Measurements from ENCODE around the gene ARHGEF19.

Gene ARHGEF19

GRCh38 chr1:16180291-16180824, 32.1 kb downstream of the ARHGEF19 start:
- Histone ChIP-seq H3K27me3 (ENCODE audit: insufficient read depth, low read length) (no peaks in the 10 kb centered on the region), H3K4me3 (ENCODE audit: low read depth, low read length) (no peak overlapping the region), H3K27ac (ENCODE audit: low read depth, low read length) (peak overlapping the region; percentile 90; the same call in 1 of the 2 replicates), H3K4me1 (ENCODE audit: control insufficient read depth, insufficient read depth, low read length, unreplicated experiment) (peaks cover 58% of the 10 kb centered on the region), H3K79me2 (ENCODE audit: control insufficient read depth, insufficient read depth, low read length, unreplicated experiment) (no peaks in the 10 kb centered on the region), H3K36me3 (ENCODE audit: insufficient read depth, low read length) (no peaks in the 10 kb centered on the region), H2AFZ (ENCODE audit: low read length, unreplicated experiment) (no peak overlapping the region)

GRCh38 chr1:16178596-16179497, 33.6 kb downstream of the ARHGEF19 start:
- Histone ChIP-seq H3K36me3 (ENCODE audit: insufficient read depth, low read length) (no peaks in the 10 kb centered on the region), H3K4me1 (ENCODE audit: control insufficient read depth, insufficient read depth, low read length, unreplicated experiment) (peaks cover 72% of the 10 kb centered on the region), H3K27ac (ENCODE audit: low read depth, low read length) (peak overlapping the region; percentile 39; the same call in 1 of the 2 replicates), H3K4me3 (ENCODE audit: low read depth, low read length) (no peak overlapping the region), H3K27me3 (ENCODE audit: insufficient read depth, low read length) (no peaks in the 10 kb centered on the region), H2AFZ (ENCODE audit: low read length, unreplicated experiment) (no peak overlapping the region), H3K79me2 (ENCODE audit: control insufficient read depth, insufficient read depth, low read length, unreplicated experiment) (no peaks in the 10 kb centered on the region)

- Histone ChIP-seq H3K4me1 (ENCODE audit: control insufficient read depth, insufficient read depth, low read length, unreplicated experiment) (peaks cover 72% of the 10 kb centered on the region), H3K36me3 (ENCODE audit: insufficient read depth, low read length) (no peaks in the 10 kb centered on the region), H3K27me3 (ENCODE audit: insufficient read depth, low read length) (no peaks in the 10 kb centered on the region), H3K27ac (ENCODE audit: low read depth, low read length) (no peak overlapping the region), H2AFZ (ENCODE audit: low read length, unreplicated experiment) (no peak overlapping the region), H3K4me3 (ENCODE audit: low read depth, low read length) (no peak overlapping the region), H3K79me2 (ENCODE audit: control insufficient read depth, insufficient read depth, low read length, unreplicated experiment) (no peaks in the 10 kb centered on the region)
These were observed 35.1 kb downstream of the ARHGEF19 start for GRCh38 chr1:16177306-16177705.

GRCh38 chr1:16176653-16177052, 35.8 kb downstream of the ARHGEF19 start:
- Histone ChIP-seq H2AFZ (ENCODE audit: low read length, unreplicated experiment) (no peak overlapping the region), H3K27ac (ENCODE audit: low read depth, low read length) (peak overlapping the region; percentile 78), H3K27me3 (ENCODE audit: insufficient read depth, low read length) (no peaks in the 10 kb centered on the region), H3K36me3 (ENCODE audit: insufficient read depth, low read length) (no peaks in the 10 kb centered on the region), H3K4me1 (ENCODE audit: control insufficient read depth, insufficient read depth, low read length, unreplicated experiment) (peaks cover 66% of the 10 kb centered on the region), H3K4me3 (ENCODE audit: low read depth, low read length) (no peak overlapping the region), H3K79me2 (ENCODE audit: control insufficient read depth, insufficient read depth, low read length, unreplicated experiment) (no peaks in the 10 kb centered on the region)

- H3K4me1 ChIP-seq (ENCODE audit: control insufficient read depth, insufficient read depth, low read length, unreplicated experiment): peaks cover 59% of the 10 kb centered on the region
These were observed 36.6 kb downstream of the ARHGEF19 start for GRCh38 chr1:16175610-16176553.

GRCh38 chr1:16174886-16175598, 37.4 kb downstream of the ARHGEF19 start:
- Histone ChIP-seq H3K4me1 (ENCODE audit: control insufficient read depth, insufficient read depth, low read length, unreplicated experiment) (peaks cover 52% of the 10 kb centered on the region), H3K79me2 (ENCODE audit: control insufficient read depth, insufficient read depth, low read length, unreplicated experiment) (no peaks in the 10 kb centered on the region)

More at GRCh38 chr1:16175610-16176553, 36.6 kb downstream of the ARHGEF19 start:
- H3K27me3 ChIP-seq (ENCODE audit: insufficient read depth, low read length): no peaks in the 10 kb centered on the region
- peak overlapping the region; percentile 55 for H2AFZ ChIP-seq (ENCODE audit: low read length, unreplicated experiment)
- 0 out of 2 replicates have a peak overlapping the region, but pooled peaks have one; percentile 11 for H3K4me3 ChIP-seq (ENCODE audit: low read depth, low read length)
- no peaks in the 10 kb centered on the region for H3K36me3 ChIP-seq (ENCODE audit: insufficient read depth, low read length)
- no peaks in the 10 kb centered on the region for H3K79me2 ChIP-seq (ENCODE audit: control insufficient read depth, insufficient read depth, low read length, unreplicated experiment)
- peak overlapping the region; percentile 78 for H3K27ac ChIP-seq (ENCODE audit: low read depth, low read length)

GRCh38 chr1:16174261-16174868, 38.1 kb downstream of the ARHGEF19 start:
- Histone ChIP-seq H3K4me1 (ENCODE audit: control insufficient read depth, insufficient read depth, low read length, unreplicated experiment) (peaks cover 52% of the 10 kb centered on the region), H2AFZ (ENCODE audit: low read length, unreplicated experiment) (no peak overlapping the region), H3K4me3 (ENCODE audit: low read depth, low read length) (no peak overlapping the region), H3K36me3 (ENCODE audit: insufficient read depth, low read length) (no peaks in the 10 kb centered on the region), H3K79me2 (ENCODE audit: control insufficient read depth, insufficient read depth, low read length, unreplicated experiment) (no peaks in the 10 kb centered on the region), H3K27me3 (ENCODE audit: insufficient read depth, low read length) (no peaks in the 10 kb centered on the region), H3K27ac (ENCODE audit: low read depth, low read length) (no peak overlapping the region)

More at GRCh38 chr1:16174886-16175598, 37.4 kb downstream of the ARHGEF19 start:
- no peak overlapping the region for H3K4me3 ChIP-seq (ENCODE audit: low read depth, low read length)
- H3K27ac ChIP-seq (ENCODE audit: low read depth, low read length): peak overlapping the region; percentile 78
- H3K36me3 ChIP-seq (ENCODE audit: insufficient read depth, low read length): no peaks in the 10 kb centered on the region
- H3K27me3 ChIP-seq (ENCODE audit: insufficient read depth, low read length): no peaks in the 10 kb centered on the region
- H2AFZ ChIP-seq (ENCODE audit: low read length, unreplicated experiment): no peak overlapping the region

- H3K4me1 ChIP-seq (ENCODE audit: control insufficient read depth, insufficient read depth, low read length, unreplicated experiment): peaks cover 47% of the 10 kb centered on the region
- H3K27me3 ChIP-seq (ENCODE audit: insufficient read depth, low read length): no peaks in the 10 kb centered on the region
- H3K4me3 ChIP-seq (ENCODE audit: low read depth, low read length): peak overlapping the region; percentile 13; the same call in 1 of the 2 replicates
- H2AFZ ChIP-seq (ENCODE audit: low read length, unreplicated experiment): no peak overlapping the region
- H3K79me2 ChIP-seq (ENCODE audit: control insufficient read depth, insufficient read depth, low read length, unreplicated experiment): no peaks in the 10 kb centered on the region
- no peaks in the 10 kb centered on the region for H3K36me3 ChIP-seq (ENCODE audit: insufficient read depth, low read length)
- peak overlapping the region; percentile 85 for H3K27ac ChIP-seq (ENCODE audit: low read depth, low read length)
These were observed 38.8 kb downstream of the ARHGEF19 start for GRCh38 chr1:16173447-16174260.

- Histone ChIP-seq H3K4me3 (ENCODE audit: low read depth, low read length) (peak overlapping the region; percentile 13; the same call in 1 of the 2 replicates), H3K27me3 (ENCODE audit: insufficient read depth, low read length) (no peaks in the 10 kb centered on the region), H2AFZ (ENCODE audit: low read length, unreplicated experiment) (no peak overlapping the region), H3K36me3 (ENCODE audit: insufficient read depth, low read length) (no peaks in the 10 kb centered on the region), H3K27ac (ENCODE audit: low read depth, low read length) (peak overlapping the region; percentile 85), H3K4me1 (ENCODE audit: control insufficient read depth, insufficient read depth, low read length, unreplicated experiment) (peaks cover 45% of the 10 kb centered on the region), H3K79me2 (ENCODE audit: control insufficient read depth, insufficient read depth, low read length, unreplicated experiment) (no peaks in the 10 kb centered on the region)
These were observed 39.4 kb downstream of the ARHGEF19 start for GRCh38 chr1:16172964-16173446.

Data from ACC112 (cell line).